Nephron progenitor cell (in vitro differentiated cells): ENCODE data around the gene GFY.

Experiments
- DNase-seq: peaks from one replicate; pipeline ENCODE4 v3.0.0; 2021
- H3K27ac Mint-ChIP-seq: 2 replicates; pipeline ENCODE4 v1.8.0; 2021; ENCODE audit warnings: mild to moderate bottlenecking, moderate library complexity, mixed read lengths
- H3K27me3 Mint-ChIP-seq: 2 replicates; pipeline ENCODE4 v1.8.0; 2021; ENCODE audit warnings: mild to moderate bottlenecking, low read depth, mixed read lengths; ENCODE audit not compliant: poor library complexity
- H3K36me3 Mint-ChIP-seq: 2 replicates; pipeline ENCODE4 v1.8.0; 2021; ENCODE audit warnings: low read depth, mixed read lengths
- H3K4me1 Mint-ChIP-seq: 2 replicates; pipeline ENCODE4 v1.8.0; 2021; ENCODE audit warnings: mixed read lengths
- H3K4me3 Mint-ChIP-seq: 2 replicates; pipeline ENCODE4 v1.8.0; 2021; ENCODE audit warnings: mild to moderate bottlenecking, moderate library complexity, mixed read lengths
- H3K9me3 Mint-ChIP-seq: 2 replicates; pipeline ENCODE4 v1.8.0; 2021; ENCODE audit warnings: mild to moderate bottlenecking, moderate library complexity, mixed read lengths
- CTCF ChIP-seq: fragments of 200-600 bp; sonication (generic); IDR thresholded peaks from 2 replicates; pipeline ENCODE4 v1.5.0; 2021; ENCODE audit warnings: antibody characterized with exemption

Gene GFY

GRCh38 chr19:49436381-49437017, 11.3 kb downstream of the GFY start:
- Mint-ChIP-seq H3K4me3 (peak overlapping the region; percentile 58), H3K27me3 (peaks cover 100% of the 10 kb centered on the region), H3K27ac (no peak overlapping the region), H3K9me3 (peaks cover 15% of the 10 kb centered on the region), H3K36me3 (no peaks in the 10 kb centered on the region), H3K4me1 (peaks cover 51% of the 10 kb centered on the region)
- TF ChIP-seq CTCF: no peak
- peak; percentile 75 for DNase-seq

GRCh38 chr19:49437231-49437630, 12.0 kb downstream of the GFY start:
- H3K27ac Mint-ChIP-seq: no peak overlapping the region
- H3K4me3 Mint-ChIP-seq: no peak overlapping the region
- H3K9me3 Mint-ChIP-seq: peaks cover 11% of the 10 kb centered on the region
- DNase-seq: no peak
- no peaks in the 10 kb centered on the region for H3K36me3 Mint-ChIP-seq
- peaks cover 100% of the 10 kb centered on the region for H3K27me3 Mint-ChIP-seq
- TF ChIP-seq CTCF: no peak
- peaks cover 58% of the 10 kb centered on the region for H3K4me1 Mint-ChIP-seq

GRCh38 chr19:49438261-49438660, 13.1 kb downstream of the GFY start:
- TF ChIP-seq CTCF: no peak
- H3K9me3 Mint-ChIP-seq: peaks cover 3% of the 10 kb centered on the region
- DNase-seq: no peak
- H3K27ac Mint-ChIP-seq: no peak overlapping the region
- no peaks in the 10 kb centered on the region for H3K36me3 Mint-ChIP-seq
- peaks cover 63% of the 10 kb centered on the region for H3K4me1 Mint-ChIP-seq
- H3K4me3 Mint-ChIP-seq: no peak overlapping the region
- H3K27me3 Mint-ChIP-seq: peaks cover 96% of the 10 kb centered on the region

- peaks cover 63% of the 10 kb centered on the region for H3K4me1 Mint-ChIP-seq
- H3K36me3 Mint-ChIP-seq: no peaks in the 10 kb centered on the region
- no peak overlapping the region for H3K4me3 Mint-ChIP-seq
- H3K9me3 Mint-ChIP-seq: no peaks in the 10 kb centered on the region
- no peak for TF ChIP-seq CTCF
- no peak overlapping the region for H3K27ac Mint-ChIP-seq
- no peak for DNase-seq
- peaks cover 80% of the 10 kb centered on the region for H3K27me3 Mint-ChIP-seq
Observed at GRCh38 chr19:49439836-49440235, 14.6 kb downstream of the GFY start.

- DNase-seq: no peak
- peaks cover 72% of the 10 kb centered on the region for H3K27me3 Mint-ChIP-seq
- TF ChIP-seq CTCF: no peak
Observed at GRCh38 chr19:49440439-49441209, 15.4 kb downstream of the GFY start.

More at GRCh38 chr19:49440439-49441209, 15.4 kb downstream of the GFY start:
- Mint-ChIP-seq H3K27ac (no peak overlapping the region), H3K4me1 (peaks cover 63% of the 10 kb centered on the region), H3K36me3 (no peaks in the 10 kb centered on the region), H3K4me3 (peak overlapping the region; percentile 77), H3K9me3 (no peaks in the 10 kb centered on the region)
